HCT116 (cell line): ENCODE results near the gene TMEM61. TPM values are rescaled to one million over a fixed set of nuclear protein-coding genes. Genes with fewer than 3 reads are reported as not detected.

ENCODE experiments used
- ATAC-seq: fragments of 200-7000 bp; cut with Tn5 transposase; 2 replicates; pipeline ENCODE4 v1.9.1; 2020; ENCODE audit warnings: mild to moderate bottlenecking, moderate library complexity
- BruUV-seq: library from RNA; stranded (reverse); fragments of 400-500 nt; replicated peaks from 2 replicates; lab custom pipeline; 2021; lab: Mats Ljungman, UMichigan
- CTCF ChIA-PET: fragments of 300-600 bp; sonication (Branson Sonifier 250); formaldehyde crosslinking; loops from one replicate; lab custom pipeline; 2021; ENCODE audit warnings: antibody characterized with exemption; lab: Charles Lee
- POLR2A ChIA-PET: fragments of 300-600, 350-600 bp; sonication (Branson Sonifier 250); formaldehyde crosslinking; loops from one replicate; lab custom pipeline; 2021; ENCODE audit warnings: antibody characterized with exemption; lab: Charles Lee
- RAD21 ChIA-PET, 2 experiments: fragments of 300-600 bp; sonication (Branson Sonifier 250); formaldehyde crosslinking; loops; one replicate each; lab custom pipeline; 2023; ENCODE audit warnings: low total read pairs in 2 of 2; ENCODE audit not compliant: uncharacterized antibody in 2 of 2, unreplicated experiment in 2 of 2, low non-redundant PET in 1 of 2; lab: Charles Lee
- DNase-seq: peaks from one replicate; pipeline ENCODE4 v3.0.0-alpha.2; 2010; ENCODE audit warnings: low read depth, low spot score
- H2AFZ ChIP-seq: fragments of 200-600 bp; shearing (Covaris generic), sonication (generic); 2 replicates; pipeline ENCODE4 v1.6.1; 2017; ENCODE audit warnings: low read depth, mixed run types, mixed read lengths, antibody characterized with exemption, low read length; ENCODE audit not compliant: poor library complexity, severe bottlenecking
- H3K27ac ChIP-seq: 2 replicates; pipeline ENCODE4 v1.5.1; 2012; ENCODE audit warnings: low read depth, low read length
- H3K27me3 ChIP-seq: fragments of 200-600 bp; sonication (generic); 2 replicates; pipeline ENCODE4 v1.6.1; 2016; ENCODE audit warnings: mixed run types, low read length, mixed read lengths; ENCODE audit not compliant: insufficient read depth
- H3K36me3 ChIP-seq, 2 experiments: fragments of 200-500 bp in 1 of 2; fragments of 200-600 bp in 1 of 2; sonication (Bioruptor generic) in 1 of 2; sonication (generic) in 1 of 2; 2 replicates each; pipeline versions ENCODE4 v1.5.1 to v1.6.1; 2014 to 2016; ENCODE audit warnings: low read length in 2 of 2, inconsistent platforms in 1 of 2, mixed read lengths in 1 of 2, mixed run types in 1 of 2; ENCODE audit not compliant: insufficient read depth in 2 of 2, control insufficient read depth in 1 of 2
- H3K4me1 ChIP-seq, 2 experiments: fragments of 200-600 bp in 1 of 2; sonication (generic) in 1 of 2; 2 replicates each; pipeline versions ENCODE4 v1.5.1 to v1.6.1; 2012 to 2017; ENCODE audit warnings: low read length in 2 of 2, inconsistent platforms in 1 of 2, mild to moderate bottlenecking in 1 of 2, mixed read lengths in 1 of 2, mixed run types in 1 of 2, moderate library complexity in 1 of 2; ENCODE audit not compliant: insufficient read depth in 2 of 2, control insufficient read depth in 1 of 2
- H3K4me2 ChIP-seq: fragments of 200-600 bp; sonication (generic); 2 replicates; pipeline ENCODE4 v1.6.1; 2017; ENCODE audit warnings: mixed run types, low read length, mixed read lengths
- H3K4me3 ChIP-seq, 2 experiments: fragments of 200-600 bp in 1 of 2; sonication (generic) in 1 of 2; replicated peaks in 1 of 2; 2 replicates each; pipeline ENCODE4 v1.5.1; 2011 to 2016; ENCODE audit warnings: low read length in 2 of 2, control low read depth in 1 of 2, low read depth in 1 of 2, mild to moderate bottlenecking in 1 of 2, mixed read lengths in 1 of 2, mixed run types in 1 of 2
- H3K79me2 ChIP-seq: fragments of 200-600 bp; sonication (generic); 2 replicates; pipeline ENCODE4 v1.6.1; 2017; ENCODE audit warnings: mild to moderate bottlenecking, mixed run types, low read length, moderate library complexity, mixed read lengths; ENCODE audit not compliant: insufficient read depth
- H3K9ac ChIP-seq: fragments of 200-600 bp; sonication (generic); 2 replicates; pipeline ENCODE4 v1.6.1; 2016; ENCODE audit warnings: low read length, mixed read lengths
- H3K9me2 ChIP-seq: fragments of 200-600 bp; sonication (generic), shearing (Covaris generic); 2 replicates; pipeline ENCODE4 v1.6.1; 2017; ENCODE audit warnings: mixed run types, mild to moderate bottlenecking, moderate library complexity; ENCODE audit not compliant: insufficient read depth
- H3K9me3 ChIP-seq, 2 experiments: fragments of 200-500 bp in 1 of 2; fragments of 200-600 bp in 1 of 2; sonication (Bioruptor generic) in 1 of 2; sonication (generic) in 1 of 2; 2 replicates each; pipeline ENCODE4 v1.6.1; 2014 to 2017; ENCODE audit warnings: low read length in 2 of 2, mixed read lengths in 2 of 2, inconsistent platforms in 1 of 2, low read depth in 1 of 2, mild to moderate bottlenecking in 1 of 2, mixed run types in 1 of 2, moderate library complexity in 1 of 2; ENCODE audit not compliant: control insufficient read depth in 1 of 2, insufficient read depth in 1 of 2
- H4K20me1 ChIP-seq: fragments of 200-600 bp; sonication (generic), shearing (Covaris generic); 2 replicates; pipeline ENCODE4 v1.6.1; 2017; ENCODE audit warnings: mixed run types, mild to moderate bottlenecking, moderate library complexity; ENCODE audit not compliant: insufficient read depth
- ATF3 ChIP-seq: IDR thresholded peaks from 2 replicates; pipeline ENCODE4 v1.6.1; 2012
- CBX3 ChIP-seq: IDR thresholded peaks from 2 replicates; pipeline ENCODE4 v1.6.1; 2012; ENCODE audit warnings: low read depth
- CTCF ChIP-seq, 3 experiments: fragments of 200-600 bp in 1 of 3; sonication (generic) in 1 of 3; IDR thresholded peaks in 2 of 3; conservative IDR thresholded peaks in 1 of 3; 2 replicates each; pipeline ENCODE4 v1.5.1; 2012 to 2017; ENCODE audit warnings: low read depth in 2 of 3, low read length in 2 of 3, antibody characterized with exemption in 1 of 3, borderline replicate concordance in 1 of 3, control low read depth in 1 of 3, mild to moderate bottlenecking in 1 of 3, mixed read lengths in 1 of 3, mixed run types in 1 of 3, moderate library complexity in 1 of 3; ENCODE audit not compliant: insufficient read depth in 1 of 3
- EGR1 ChIP-seq: IDR thresholded peaks from 2 replicates; pipeline ENCODE4 v1.6.1; 2012; ENCODE audit warnings: low read depth
- ELF1 ChIP-seq: IDR thresholded peaks from 2 replicates; pipeline ENCODE4 v1.6.1; 2012; ENCODE audit warnings: low read depth, borderline replicate concordance
- EZH2 ChIP-seq: fragments of 200-600 bp; sonication (generic); IDR thresholded peaks from 2 replicates; pipeline ENCODE4 v1.6.1; 2017; ENCODE audit warnings: antibody characterized with exemption, mixed run types
- EZH2phosphoT487 ChIP-seq: fragments of 200-600 bp; IDR thresholded peaks from 2 replicates; pipeline ENCODE4 v1.6.1; 2018; ENCODE audit warnings: antibody characterized with exemption, borderline replicate concordance
- FOSL1 ChIP-seq: IDR thresholded peaks from 2 replicates; pipeline ENCODE4 v1.6.1; 2012; ENCODE audit warnings: low read depth
- POLR2A ChIP-seq: IDR thresholded peaks from 2 replicates; pipeline ENCODE4 v1.7.0; 2011; ENCODE audit warnings: borderline replicate concordance; ENCODE audit not compliant: insufficient read depth, insufficient read length; ENCODE audit errors: extremely low read depth
- RAD21 ChIP-seq: IDR thresholded peaks from 2 replicates; pipeline ENCODE4 v1.6.1; 2012; ENCODE audit warnings: low read depth, mild to moderate bottlenecking
- SIN3A ChIP-seq: IDR thresholded peaks from 2 replicates; pipeline ENCODE4 v1.6.1; 2012; ENCODE audit warnings: low read depth
- SRF ChIP-seq: IDR thresholded peaks from 2 replicates; pipeline ENCODE4 v1.6.1; 2012; ENCODE audit warnings: low read depth
- YY1 ChIP-seq: IDR thresholded peaks from 2 replicates; pipeline ENCODE4 v1.6.1; 2011; ENCODE audit warnings: low read length, low read depth, moderate library complexity, mild to moderate bottlenecking; ENCODE audit not compliant: insufficient replicate concordance; ENCODE audit errors: extremely low read depth
- ZBTB33 ChIP-seq: IDR thresholded peaks from 2 replicates; pipeline ENCODE4 v1.6.1; 2011; ENCODE audit warnings: mild to moderate bottlenecking, low read length, moderate library complexity; ENCODE audit not compliant: insufficient replicate concordance; ENCODE audit errors: extremely low read depth
- ZFX ChIP-seq: fragments of 450-650 bp; IDR thresholded peaks from 2 replicates; pipeline ENCODE4 v1.6.1; 2017
- ZNF274 ChIP-seq: fragments of 200-500 bp; sonication (Bioruptor generic); IDR thresholded peaks from 2 replicates; pipeline ENCODE4 v1.6.1; 2014; ENCODE audit warnings: mild to moderate bottlenecking, low read depth, low read length, inconsistent platforms
- intact Hi-C: fragments of 100-400 bp; cut with micrococcal nuclease; formaldehyde crosslinking; loops from 2 replicates; pipeline ENCODE4 v1.10.0; 2022
- total RNA-seq: library from RNA; stranded (reverse); gene quantifications from one replicate; pipeline ENCODE4 v1.2.1, GENCODE V29; 2021; ENCODE audit not compliant: unreplicated experiment
- TF ChIP-seq, protein P1 (sequence below): IDR thresholded peaks from 2 replicates; pipeline ENCODE4 v1.6.1; 2012; ENCODE audit warnings: low read depth

TMEM61 gene
- total RNA-seq, 1 experiment from 2014 or later: 4.4 TPM

- TF ChIP-seq, protein P1, sequence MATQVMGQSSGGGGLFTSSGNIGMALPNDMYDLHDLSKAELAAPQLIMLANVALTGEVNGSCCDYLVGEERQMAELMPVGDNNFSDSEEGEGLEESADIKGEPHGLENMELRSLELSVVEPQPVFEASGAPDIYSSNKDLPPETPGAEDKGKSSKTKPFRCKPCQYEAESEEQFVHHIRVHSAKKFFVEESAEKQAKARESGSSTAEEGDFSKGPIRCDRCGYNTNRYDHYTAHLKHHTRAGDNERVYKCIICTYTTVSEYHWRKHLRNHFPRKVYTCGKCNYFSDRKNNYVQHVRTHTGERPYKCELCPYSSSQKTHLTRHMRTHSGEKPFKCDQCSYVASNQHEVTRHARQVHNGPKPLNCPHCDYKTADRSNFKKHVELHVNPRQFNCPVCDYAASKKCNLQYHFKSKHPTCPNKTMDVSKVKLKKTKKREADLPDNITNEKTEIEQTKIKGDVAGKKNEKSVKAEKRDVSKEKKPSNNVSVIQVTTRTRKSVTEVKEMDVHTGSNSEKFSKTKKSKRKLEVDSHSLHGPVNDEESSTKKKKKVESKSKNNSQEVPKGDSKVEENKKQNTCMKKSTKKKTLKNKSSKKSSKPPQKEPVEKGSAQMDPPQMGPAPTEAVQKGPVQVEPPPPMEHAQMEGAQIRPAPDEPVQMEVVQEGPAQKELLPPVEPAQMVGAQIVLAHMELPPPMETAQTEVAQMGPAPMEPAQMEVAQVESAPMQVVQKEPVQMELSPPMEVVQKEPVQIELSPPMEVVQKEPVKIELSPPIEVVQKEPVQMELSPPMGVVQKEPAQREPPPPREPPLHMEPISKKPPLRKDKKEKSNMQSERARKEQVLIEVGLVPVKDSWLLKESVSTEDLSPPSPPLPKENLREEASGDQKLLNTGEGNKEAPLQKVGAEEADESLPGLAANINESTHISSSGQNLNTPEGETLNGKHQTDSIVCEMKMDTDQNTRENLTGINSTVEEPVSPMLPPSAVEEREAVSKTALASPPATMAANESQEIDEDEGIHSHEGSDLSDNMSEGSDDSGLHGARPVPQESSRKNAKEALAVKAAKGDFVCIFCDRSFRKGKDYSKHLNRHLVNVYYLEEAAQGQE: no peak
- TF ChIP-seq EZH2: no peak
- no peak for TF ChIP-seq FOSL1
- TF ChIP-seq RAD21: no peak
- TF ChIP-seq YY1: no peak
These were observed 3.7 kb upstream of the TMEM61 start (continued) for GRCh38 chr1:54976747-54977146.

DNA sequence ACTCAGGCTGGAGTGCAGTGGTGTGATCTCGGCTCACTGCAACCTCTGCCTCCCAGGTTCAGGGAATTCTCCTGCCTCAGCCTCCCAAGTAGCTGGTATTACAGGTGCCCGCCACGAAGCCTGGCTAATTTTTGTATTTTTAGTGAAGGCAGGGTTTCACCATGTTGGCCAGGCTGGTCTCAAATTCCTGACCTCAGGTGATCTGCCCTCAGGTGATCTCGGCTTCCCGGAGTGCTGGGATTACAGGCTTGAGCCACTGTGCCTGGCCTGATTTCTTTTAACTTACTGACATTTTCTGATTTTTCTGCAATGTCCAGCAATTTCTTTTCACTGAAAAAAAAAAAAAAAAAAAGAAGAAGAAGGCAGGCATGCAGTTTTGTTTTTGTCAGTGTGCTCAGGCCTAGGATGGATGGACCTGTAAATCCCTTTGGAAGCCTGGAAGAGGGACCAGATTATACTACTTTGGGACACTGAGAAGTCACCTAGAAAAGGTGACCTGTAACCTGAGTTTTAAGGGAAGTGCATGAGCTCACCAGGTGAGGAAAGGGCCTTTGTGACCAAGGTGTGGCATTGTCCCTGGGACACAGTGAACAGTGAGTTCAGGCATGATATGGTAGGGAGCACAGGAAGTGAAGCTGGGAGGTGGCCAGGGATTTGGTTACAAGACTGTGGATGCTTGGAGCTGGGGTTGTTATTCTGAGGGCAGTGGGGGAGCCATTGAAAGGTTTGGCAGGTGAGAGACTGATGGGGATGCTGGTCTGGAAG lies 2.7 kb upstream of the TMEM61 start:
- Histone ChIP-seq H3K4me2 (no peak overlapping the region), H3K27ac (no peak overlapping the region), H3K4me3 (no peak overlapping the region), H3K4me1 (peaks cover 0 to 41% of the 10 kb centered on the region in 2 experiments; a peak in 3 of 4 replicates), H3K9me3 (no peaks in the 10 kb centered on the region), H3K9ac (no peak overlapping the region), H3K27me3 (no peaks in the 10 kb centered on the region), H2AFZ (no peak overlapping the region), H3K9me2 (no peaks in the 10 kb centered on the region), H3K36me3 (no peaks in the 10 kb centered on the region), H4K20me1 (no peaks in the 10 kb centered on the region), H3K79me2 (no peaks in the 10 kb centered on the region)
- BruUV-seq: no TSS peak
- ChIA-PET RAD21 (no interaction called here), CTCF (interaction anchor here (2.0 kb wide), 1 partner anchor 33 kb away, joined by 11 read pairs; no protein-coding TSS in a partner anchor), POLR2A (interaction anchor here (1.4 kb wide), 1 partner anchor 12 kb away, joined by 4 read pairs; no protein-coding TSS in a partner anchor)
- intact Hi-C loops: no loop called here
- no peak for DNase-seq
- no peak for ATAC-seq
- TF ChIP-seq EZH2 (no peak), EZH2phosphoT487 (no peak), ZNF274 (no peak), CTCF (IDR thresholded peaks at IDR 0.05 in 2 of 3, conservative IDR thresholded peaks at IDR 0.05 in 1 of 3; ENCODE audit: borderline replicate concordance in 1 of 3, insufficient read depth in 1 of 3, low read depth in 2 of 3, low read length in 2 of 3) (no peak), ATF3 (no peak), ZFX (no peak), ZBTB33 (no peak), SRF (no peak), ELF1 (no peak), POLR2A (no peak), EGR1 (no peak), SIN3A (no peak), CBX3 (no peak)
